H9 (cell line): ENCODE measurements around the gene ITGB2. TPM values are rescaled to one million over a fixed set of nuclear protein-coding genes. Genes with fewer than 3 reads are reported as not detected.
A peak's percentile ranks its signal among the peaks of the same experiment; 100 is the strongest.

Source experiments
- DNase-seq: peaks from one replicate; pipeline ENCODE4 v3.0.0-alpha.2; 2017
- H2AFZ ChIP-seq: one replicate; pipeline ENCODE4 v1.6.1; 2013; ENCODE audit warnings: mild to moderate bottlenecking, low read length, control low read depth, moderate library complexity
- H2AK5ac ChIP-seq: 2 replicates; pipeline ENCODE4 v1.6.1; 2013; ENCODE audit warnings: low read length, control low read depth, mixed read lengths; ENCODE audit not compliant: insufficient read length
- H2BK120ac ChIP-seq: one replicate; pipeline ENCODE4 v1.6.1; 2013; ENCODE audit warnings: low read depth, mild to moderate bottlenecking, low read length, control low read depth, inconsistent platforms; ENCODE audit not compliant: poor library complexity, severe bottlenecking
- H2BK12ac ChIP-seq: 2 replicates; pipeline ENCODE4 v1.6.1; 2013; ENCODE audit warnings: low read length, control low read depth, mixed read lengths, low read depth; ENCODE audit not compliant: insufficient read length
- H2BK15ac ChIP-seq: 2 replicates; pipeline ENCODE4 v1.6.1; 2013; ENCODE audit warnings: low read depth, low read length, control low read depth
- H2BK20ac ChIP-seq: one replicate; pipeline ENCODE4 v1.6.1; 2013; ENCODE audit warnings: low read depth, mild to moderate bottlenecking, low read length, control low read depth, inconsistent platforms; ENCODE audit not compliant: poor library complexity, severe bottlenecking
- H2BK5ac ChIP-seq: 2 replicates; pipeline ENCODE4 v1.6.1; 2013; ENCODE audit warnings: low read length, control low read depth, mixed read lengths; ENCODE audit not compliant: insufficient read length
- H3K14ac ChIP-seq: 2 replicates; pipeline ENCODE4 v1.6.1; 2013; ENCODE audit warnings: low read length, control low read depth; ENCODE audit not compliant: insufficient read depth
- H3K18ac ChIP-seq: 2 replicates; pipeline ENCODE4 v1.6.1; 2013; ENCODE audit warnings: low read depth, mild to moderate bottlenecking, mixed read lengths, low read length, control low read depth; ENCODE audit not compliant: insufficient read length
- H3K23ac ChIP-seq: 2 replicates; pipeline ENCODE4 v1.6.1; 2013; ENCODE audit warnings: low read length, control low read depth, mixed read lengths, low read depth; ENCODE audit not compliant: insufficient read length
- H3K23me2 ChIP-seq: 2 replicates; pipeline ENCODE4 v1.6.1; 2013; ENCODE audit warnings: low read depth, mild to moderate bottlenecking, mixed read lengths, low read length, control low read depth; ENCODE audit not compliant: insufficient read length, poor library complexity, severe bottlenecking
- H3K27ac ChIP-seq: 2 replicates; pipeline ENCODE4 v1.5.1; 2013; ENCODE audit warnings: low read length, control low read depth, mixed read lengths, low read depth; ENCODE audit not compliant: insufficient read length
- H3K27me3 ChIP-seq: 2 replicates; pipeline ENCODE4 v1.6.1; 2013; ENCODE audit warnings: low read length, control low read depth, inconsistent platforms; ENCODE audit not compliant: insufficient read depth
- H3K4ac ChIP-seq: 2 replicates; pipeline ENCODE4 v1.6.1; 2013; ENCODE audit warnings: low read depth, mild to moderate bottlenecking, control low read depth, inconsistent platforms, low read length, moderate library complexity
- H3K4me1 ChIP-seq: 2 replicates; pipeline ENCODE4 v1.6.1; 2013; ENCODE audit warnings: low read length, control low read depth, inconsistent platforms; ENCODE audit not compliant: insufficient read depth
- H3K4me2 ChIP-seq: 2 replicates; pipeline ENCODE4 v1.6.1; 2013; ENCODE audit warnings: low read length, control low read depth, mixed read lengths; ENCODE audit not compliant: insufficient read length, insufficient read depth
- H3K56ac ChIP-seq: 2 replicates; pipeline ENCODE4 v1.6.1; 2013; ENCODE audit warnings: low read depth, mild to moderate bottlenecking, mixed read lengths, low read length, control low read depth; ENCODE audit not compliant: insufficient read length
- H3K79me1 ChIP-seq: 2 replicates; pipeline ENCODE4 v1.6.1; 2013; ENCODE audit warnings: low read depth, mild to moderate bottlenecking, moderate library complexity, low read length, control low read depth, inconsistent platforms; ENCODE audit not compliant: insufficient read depth, poor library complexity, severe bottlenecking
- H3K79me2 ChIP-seq: 2 replicates; pipeline ENCODE4 v1.6.1; 2013; ENCODE audit warnings: low read length, control low read depth, inconsistent platforms; ENCODE audit not compliant: insufficient read depth
- H3K9ac ChIP-seq: 2 replicates; pipeline ENCODE4 v1.6.1; 2013; ENCODE audit warnings: low read length, control low read depth, mixed read lengths; ENCODE audit not compliant: insufficient read length; ENCODE audit errors: extremely low read depth
- H3K9me3 ChIP-seq: one replicate; pipeline ENCODE4 v1.6.1; 2013; ENCODE audit warnings: low read depth, low read length, inconsistent platforms; ENCODE audit not compliant: control insufficient read depth
- H3T11ph ChIP-seq: one replicate; pipeline ENCODE4 v1.6.1; 2013; ENCODE audit warnings: mild to moderate bottlenecking, low read length, control low read depth, inconsistent platforms
- H4K20me1 ChIP-seq: one replicate; pipeline ENCODE4 v1.6.1; 2013; ENCODE audit not compliant: control insufficient read depth, insufficient read length, insufficient read depth
- H4K5ac ChIP-seq: 2 replicates; pipeline ENCODE4 v1.6.1; 2013; ENCODE audit warnings: low read depth, mild to moderate bottlenecking, mixed read lengths, low read length, control low read depth; ENCODE audit not compliant: insufficient read length
- H4K8ac ChIP-seq: replicated peaks from 2 replicates; pipeline ENCODE4 v1.6.1; 2013; ENCODE audit warnings: low read length, control low read depth, mixed read lengths, low read depth; ENCODE audit not compliant: insufficient read length
- H4K91ac ChIP-seq: 2 replicates; pipeline ENCODE4 v1.6.1; 2013; ENCODE audit warnings: low read depth, mild to moderate bottlenecking, moderate library complexity, mixed read lengths, low read length, control low read depth; ENCODE audit not compliant: insufficient read length
- H3K27ac Mint-ChIP-seq, 3 experiments: 2 replicates in 2 of 3; 3 replicates in 1 of 3; pipeline ENCODE4 v1.8.0; 2020 to 2021; ENCODE audit warnings: mixed read lengths in 3 of 3, mild to moderate bottlenecking in 1 of 3, moderate library complexity in 1 of 3
- H3K27me3 Mint-ChIP-seq: 2 replicates; pipeline ENCODE4 v1.8.0; 2021; ENCODE audit warnings: low read depth, mild to moderate bottlenecking, moderate library complexity, mixed read lengths
- H3K36me3 Mint-ChIP-seq, 3 experiments: 2 replicates in 2 of 3; 3 replicates in 1 of 3; pipeline ENCODE4 v1.8.0; 2020 to 2021; ENCODE audit warnings: low read depth in 3 of 3, mixed read lengths in 3 of 3; ENCODE audit not compliant: insufficient read depth in 1 of 3
- H3K4me1 Mint-ChIP-seq, 2 experiments: 2 replicates each; pipeline ENCODE4 v1.8.0; 2020; ENCODE audit warnings: mixed read lengths in 2 of 2
- H3K4me3 Mint-ChIP-seq, 2 experiments: 2 replicates in 1 of 2; 3 replicates in 1 of 2; pipeline ENCODE4 v1.8.0; 2020 to 2021; ENCODE audit warnings: mild to moderate bottlenecking in 2 of 2, mixed read lengths in 2 of 2, moderate library complexity in 1 of 2
- H3K9me3 Mint-ChIP-seq, 2 experiments: 2 replicates in 1 of 2; 3 replicates in 1 of 2; pipeline ENCODE4 v1.8.0; 2020; ENCODE audit warnings: mild to moderate bottlenecking in 2 of 2, mixed read lengths in 2 of 2, moderate library complexity in 1 of 2
- CTCF ChIP-seq: fragments of 200-600 bp; sonication (generic); conservative IDR thresholded peaks from 3 replicates; pipeline ENCODE4 v1.8.0; 2021; ENCODE audit warnings: antibody characterized with exemption, mild to moderate bottlenecking
- WGBS: extraction: QIAGEN DNeasy Blood & Tissue Kit; methylation state at CpG from one replicate; pipeline ENCODE4 v1.1.7; 2013; ENCODE audit warnings: missing lambda C conversion rate, low lambda C conversion rate, mixed read lengths; ENCODE audit not compliant: insufficient read length; ENCODE audit errors: extremely low coverage; 5-methylcytosine and 5-hydroxymethylcytosine counted together
- total RNA-seq: library from RNA; stranded (reverse); gene quantifications from 2 replicates; pipeline ENCODE4 v1.2.1, GENCODE V29; 2021

ITGB2 gene
- total RNA-seq, 1 experiment from 2014 or later = 1.1 TPM

- WGBS = no CpG with 5 or more reads among the region's 6 CpGs
Measured at GRCh38 chr21:44875316-44875700, 45.4 kb downstream of the ITGB2 start.

More at GRCh38 chr21:44875316-44875700, 45.4 kb downstream of the ITGB2 start:
- Histone ChIP-seq H4K8ac (no peak overlapping the region), H3K9me3 (no peaks in the 10 kb centered on the region), H3K4me2 (peak overlapping the region; percentile 75), H4K5ac (no peak overlapping the region), H3K79me1 (peaks cover 16% of the 10 kb centered on the region), H3K27ac (no peak overlapping the region), H3K23ac (no peak overlapping the region), H2BK5ac (no peak overlapping the region), H3K56ac (no peak overlapping the region), H2BK15ac (no peak overlapping the region), H4K20me1 (no peaks in the 10 kb centered on the region), H3K9ac (no peak overlapping the region), H2BK20ac (no peak overlapping the region), H4K91ac (no peak overlapping the region), H2BK12ac (no peak overlapping the region), H3T11ph (no peak overlapping the region), H2BK120ac (no peak overlapping the region), H3K27me3 (no peaks in the 10 kb centered on the region; the same call in 1 of the 2 replicates), H2AFZ (no peak overlapping the region), H3K4ac (no peak overlapping the region), H2AK5ac (no peak overlapping the region), H3K79me2 (peaks cover 23% of the 10 kb centered on the region), H3K23me2 (peaks cover 24% of the 10 kb centered on the region), H3K14ac (no peak overlapping the region), H3K18ac (no peak overlapping the region), H3K4me1 (peaks cover 6% of the 10 kb centered on the region)
- H3K27ac Mint-ChIP-seq = no peak overlapping the region
- H3K27me3 Mint-ChIP-seq = peaks cover 36% of the 10 kb centered on the region
- no peak for DNase-seq
- peaks cover 0 to 7% (median 2%) of the 10 kb centered on the region in 3 experiments; a peak in 4 of 7 replicates for H3K36me3 Mint-ChIP-seq
- no peak for TF ChIP-seq CTCF
- no peaks in the 10 kb centered on the region for H3K9me3 Mint-ChIP-seq
- H3K4me1 Mint-ChIP-seq = peaks cover 20 to 21% of the 10 kb centered on the region in 2 experiments
- H3K4me3 Mint-ChIP-seq = peak overlapping the region; percentile 79 to 89; a peak in 4 of 5 replicates
